ENCODE measurements around the gene RNF141.

RNF141 gene

GRCh38 chr11:10539339-10539738, 1.6 kb downstream of the RNF141 start:
- DNase-seq (ENCODE audit: low read depth) = no peak
- TF ChIP-seq CTCF (IDR thresholded peaks at IDR 0.05; ENCODE audit: insufficient read depth, low read depth, low read length, missing control alignments) = no peak
- H3K4me3 ChIP-seq (ENCODE audit: low read depth, low read length) = no peak overlapping the region

GRCh38 chr11:10538924-10539323, 2.1 kb downstream of the RNF141 start:
- no peak for DNase-seq (ENCODE audit: low read depth)
- H3K4me3 ChIP-seq (ENCODE audit: low read depth, low read length) = no peak overlapping the region
- no peak for TF ChIP-seq CTCF (IDR thresholded peaks at IDR 0.05; ENCODE audit: insufficient read depth, low read depth, low read length, missing control alignments)

GRCh38 chr11:10537600-10537999, 3.4 kb downstream of the RNF141 start:
- H3K4me3 ChIP-seq (ENCODE audit: low read depth, low read length) = no peak overlapping the region
- TF ChIP-seq CTCF (IDR thresholded peaks at IDR 0.05; ENCODE audit: insufficient read depth, low read depth, low read length, missing control alignments) = no peak
- DNase-seq (ENCODE audit: low read depth) = no peak

- no peak overlapping the region for H3K4me3 ChIP-seq (ENCODE audit: low read depth, low read length)
- TF ChIP-seq CTCF (IDR thresholded peaks at IDR 0.05; ENCODE audit: insufficient read depth, low read depth, low read length, missing control alignments) = no peak
- no peak for DNase-seq (ENCODE audit: low read depth)
Observed at GRCh38 chr11:10534316-10534715, 6.7 kb downstream of the RNF141 start.

GRCh38 chr11:10533323-10533722, 7.7 kb downstream of the RNF141 start:
- DNase-seq (ENCODE audit: low read depth) = no peak
- H3K4me3 ChIP-seq (ENCODE audit: low read depth, low read length) = no peak overlapping the region
- no peak for TF ChIP-seq CTCF (IDR thresholded peaks at IDR 0.05; ENCODE audit: insufficient read depth, low read depth, low read length, missing control alignments)

- H3K4me3 ChIP-seq (ENCODE audit: low read depth, low read length) = no peak overlapping the region
- no peak for DNase-seq (ENCODE audit: low read depth)
- no peak for TF ChIP-seq CTCF (IDR thresholded peaks at IDR 0.05; ENCODE audit: insufficient read depth, low read depth, low read length, missing control alignments)
Observed at GRCh38 chr11:10532526-10532925, 8.5 kb downstream of the RNF141 start.

- no peak overlapping the region for H3K4me3 ChIP-seq (ENCODE audit: low read depth, low read length)
- no peak for DNase-seq (ENCODE audit: low read depth)
- TF ChIP-seq CTCF (IDR thresholded peaks at IDR 0.05; ENCODE audit: insufficient read depth, low read depth, low read length, missing control alignments) = no peak
Observed at GRCh38 chr11:10529279-10529678, 11.7 kb downstream of the RNF141 start.

All from GM12865 (cell line).